Type B pancreatic cell (in vitro differentiated cells): Measurements from ENCODE around the gene ITSN2. TPM values are rescaled to one million over a fixed set of nuclear protein-coding genes. Genes with fewer than 3 reads are reported as not detected.

ENCODE experiments used
- DNase-seq: peaks from one replicate; pipeline ENCODE4 v3.0.0; 2021; ENCODE audit warnings: mixed read lengths; ENCODE audit not compliant: unreplicated experiment; ENCODE audit errors: extremely low spot score
- H3K27ac Mint-ChIP-seq: 2 replicates; pipeline ENCODE4 v1.8.0; 2021; ENCODE audit warnings: mild to moderate bottlenecking, mixed read lengths
- H3K27me3 Mint-ChIP-seq: 2 replicates; pipeline ENCODE4 v1.8.0; 2021; ENCODE audit warnings: mixed read lengths
- H3K36me3 Mint-ChIP-seq: 2 replicates; pipeline ENCODE4 v1.8.0; 2021; ENCODE audit warnings: mixed read lengths
- H3K4me1 Mint-ChIP-seq: one replicate; pipeline ENCODE4 v1.8.0; 2021; ENCODE audit warnings: mixed read lengths; ENCODE audit not compliant: unreplicated experiment
- H3K4me3 Mint-ChIP-seq: 2 replicates; pipeline ENCODE4 v1.8.0; 2021; ENCODE audit warnings: mild to moderate bottlenecking, mixed read lengths
- H3K9me3 Mint-ChIP-seq: 2 replicates; pipeline ENCODE4 v1.8.0; 2021; ENCODE audit warnings: mixed read lengths
- CTCF ChIP-seq: fragments of 200-600 bp; sonication (generic); conservative IDR thresholded peaks from 2 replicates; pipeline ENCODE4 v1.5.0; 2021; ENCODE audit warnings: antibody characterized with exemption, mild to moderate bottlenecking
- total RNA-seq: library from RNA; stranded (reverse); gene quantifications from 2 replicates; pipeline ENCODE4 v1.2.1, GENCODE V29; 2021; ENCODE audit warnings: low replicate concordance

The ITSN2 gene
- total RNA-seq, 1 donor from 2014 or later, result 18.9 TPM

GRCh38 chr2:24372033-24372432, 11.7 kb upstream of the ITSN2 start:
- Mint-ChIP-seq H3K36me3 (no peaks in the 10 kb centered on the region), H3K27me3 (no peaks in the 10 kb centered on the region), H3K27ac (no peak overlapping the region), H3K4me3 (no peak overlapping the region), H3K9me3 (no peaks in the 10 kb centered on the region), H3K4me1 (no peaks in the 10 kb centered on the region)
- DNase-seq, result no peak
- TF ChIP-seq CTCF, result no peak

GRCh38 chr2:24365826-24366225, 5.5 kb upstream of the ITSN2 start:
- no peak for DNase-seq
- Mint-ChIP-seq H3K36me3 (no peaks in the 10 kb centered on the region), H3K4me1 (peaks cover 14% of the 10 kb centered on the region), H3K4me3 (no peak overlapping the region), H3K27ac (no peak overlapping the region), H3K27me3 (no peaks in the 10 kb centered on the region), H3K9me3 (no peaks in the 10 kb centered on the region)
- no peak for TF ChIP-seq CTCF

- peaks cover 14% of the 10 kb centered on the region for H3K4me1 Mint-ChIP-seq
- no peaks in the 10 kb centered on the region for H3K36me3 Mint-ChIP-seq
- peak overlapping the region; percentile 38 for H3K27ac Mint-ChIP-seq
- no peak overlapping the region for H3K4me3 Mint-ChIP-seq
- no peaks in the 10 kb centered on the region for H3K27me3 Mint-ChIP-seq
- no peak for DNase-seq
- TF ChIP-seq CTCF, result no peak
- no peaks in the 10 kb centered on the region for H3K9me3 Mint-ChIP-seq
Measured at GRCh38 chr2:24365051-24365450, 4.7 kb upstream of the ITSN2 start.

- no peak overlapping the region for H3K27ac Mint-ChIP-seq
- H3K4me1 Mint-ChIP-seq, result peaks cover 14% of the 10 kb centered on the region
- TF ChIP-seq CTCF, result no peak
- H3K36me3 Mint-ChIP-seq, result no peaks in the 10 kb centered on the region
- DNase-seq, result no peak
- no peaks in the 10 kb centered on the region for H3K9me3 Mint-ChIP-seq
- peak overlapping the region; percentile 48 for H3K4me3 Mint-ChIP-seq
- H3K27me3 Mint-ChIP-seq, result peaks cover 10% of the 10 kb centered on the region
Measured at GRCh38 chr2:24363301-24363700, 3.0 kb upstream of the ITSN2 start.

- peak overlapping the region; percentile 58 for H3K27ac Mint-ChIP-seq
- peaks cover 12% of the 10 kb centered on the region for H3K27me3 Mint-ChIP-seq
- no peak for DNase-seq
- peaks cover 14% of the 10 kb centered on the region for H3K4me1 Mint-ChIP-seq
- no peaks in the 10 kb centered on the region for H3K9me3 Mint-ChIP-seq
- H3K4me3 Mint-ChIP-seq, result peak overlapping the region; percentile 72
- H3K36me3 Mint-ChIP-seq, result no peaks in the 10 kb centered on the region
- TF ChIP-seq CTCF, result no peak
Measured at GRCh38 chr2:24362253-24362652, 1.9 kb upstream of the ITSN2 start.

- peak overlapping the region; percentile 87 for H3K27ac Mint-ChIP-seq
- peaks cover 12% of the 10 kb centered on the region for H3K4me1 Mint-ChIP-seq
- peak overlapping the region; percentile 87 for H3K4me3 Mint-ChIP-seq
- no peak for TF ChIP-seq CTCF
- no peaks in the 10 kb centered on the region for H3K36me3 Mint-ChIP-seq
- no peaks in the 10 kb centered on the region for H3K9me3 Mint-ChIP-seq
- DNase-seq, result no peak
- peaks cover 12% of the 10 kb centered on the region for H3K27me3 Mint-ChIP-seq
Measured at GRCh38 chr2:24360963-24361330, 611 bp upstream of the ITSN2 start.
